PFSK-1 (cell line): ENCODE results near the gene C5orf63.

Experiments
- FOXP2 ChIP-seq: optimal IDR thresholded peaks from 2 replicates; pipeline ENCODE3; 2011; ENCODE audit warnings: borderline replicate concordance, control low read depth, inconsistent platforms; ENCODE audit not compliant: insufficient read depth; ENCODE audit errors: extremely low read length, extremely low read depth
- POLR2AphosphoS5 ChIP-seq: IDR thresholded peaks from 2 replicates; pipeline ENCODE4 v1.6.1; 2012; ENCODE audit warnings: low read depth, mild to moderate bottlenecking, control low read depth, low read length, moderate library complexity
- SIN3A ChIP-seq: IDR thresholded peaks from 2 replicates; pipeline ENCODE4 v1.6.1; 2012; ENCODE audit warnings: mild to moderate bottlenecking, low read length, moderate library complexity, borderline replicate concordance; ENCODE audit not compliant: insufficient read depth
- TAF1 ChIP-seq: IDR thresholded peaks from 2 replicates; pipeline ENCODE4 v1.6.1; 2012; ENCODE audit warnings: low read length, control low read depth, borderline replicate concordance; ENCODE audit not compliant: insufficient read depth
- TF ChIP-seq, protein P1 (sequence below), 2 experiments: IDR thresholded peaks; 2 replicates each; pipeline versions ENCODE4 v1.6.1 to v1.8.0; 2011 to 2012; ENCODE audit warnings: low read depth in 2 of 2, low read length in 2 of 2, control low read depth in 1 of 2, inconsistent platforms in 1 of 2, mild to moderate bottlenecking in 1 of 2, moderate library complexity in 1 of 2; ENCODE audit not compliant: insufficient read depth in 1 of 2

C5orf63 gene

DNA sequence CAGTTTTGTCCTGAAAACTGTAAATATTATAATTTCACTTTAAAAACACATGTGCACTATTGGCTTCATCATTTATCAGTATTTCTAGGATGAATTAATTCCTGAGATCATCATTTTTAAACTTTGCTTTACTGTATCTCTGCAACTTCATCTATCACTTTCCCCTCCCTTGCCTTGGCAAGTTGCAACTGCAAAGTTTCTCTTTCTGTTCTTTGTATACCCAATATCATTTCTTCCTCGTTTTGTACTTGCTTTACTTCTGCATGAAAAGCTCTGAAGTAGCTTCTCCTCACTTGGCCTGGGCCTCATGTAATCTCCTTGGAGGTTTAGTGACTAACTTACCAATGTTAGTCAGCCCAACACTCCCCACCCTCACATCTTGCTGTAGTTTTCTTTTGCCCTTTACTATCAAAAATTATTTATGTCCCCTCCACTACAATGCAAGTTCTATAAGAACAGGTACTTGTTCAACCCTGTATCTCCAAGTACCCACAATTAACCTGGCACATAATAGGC, 12.8 kb downstream of the C5orf63 start:
- TF ChIP-seq SIN3A: no peak
- TF ChIP-seq, protein P1, sequence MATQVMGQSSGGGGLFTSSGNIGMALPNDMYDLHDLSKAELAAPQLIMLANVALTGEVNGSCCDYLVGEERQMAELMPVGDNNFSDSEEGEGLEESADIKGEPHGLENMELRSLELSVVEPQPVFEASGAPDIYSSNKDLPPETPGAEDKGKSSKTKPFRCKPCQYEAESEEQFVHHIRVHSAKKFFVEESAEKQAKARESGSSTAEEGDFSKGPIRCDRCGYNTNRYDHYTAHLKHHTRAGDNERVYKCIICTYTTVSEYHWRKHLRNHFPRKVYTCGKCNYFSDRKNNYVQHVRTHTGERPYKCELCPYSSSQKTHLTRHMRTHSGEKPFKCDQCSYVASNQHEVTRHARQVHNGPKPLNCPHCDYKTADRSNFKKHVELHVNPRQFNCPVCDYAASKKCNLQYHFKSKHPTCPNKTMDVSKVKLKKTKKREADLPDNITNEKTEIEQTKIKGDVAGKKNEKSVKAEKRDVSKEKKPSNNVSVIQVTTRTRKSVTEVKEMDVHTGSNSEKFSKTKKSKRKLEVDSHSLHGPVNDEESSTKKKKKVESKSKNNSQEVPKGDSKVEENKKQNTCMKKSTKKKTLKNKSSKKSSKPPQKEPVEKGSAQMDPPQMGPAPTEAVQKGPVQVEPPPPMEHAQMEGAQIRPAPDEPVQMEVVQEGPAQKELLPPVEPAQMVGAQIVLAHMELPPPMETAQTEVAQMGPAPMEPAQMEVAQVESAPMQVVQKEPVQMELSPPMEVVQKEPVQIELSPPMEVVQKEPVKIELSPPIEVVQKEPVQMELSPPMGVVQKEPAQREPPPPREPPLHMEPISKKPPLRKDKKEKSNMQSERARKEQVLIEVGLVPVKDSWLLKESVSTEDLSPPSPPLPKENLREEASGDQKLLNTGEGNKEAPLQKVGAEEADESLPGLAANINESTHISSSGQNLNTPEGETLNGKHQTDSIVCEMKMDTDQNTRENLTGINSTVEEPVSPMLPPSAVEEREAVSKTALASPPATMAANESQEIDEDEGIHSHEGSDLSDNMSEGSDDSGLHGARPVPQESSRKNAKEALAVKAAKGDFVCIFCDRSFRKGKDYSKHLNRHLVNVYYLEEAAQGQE (IDR thresholded peaks at IDR 0.05; ENCODE audit: insufficient read depth in 1 of 2, low read depth in 2 of 2, low read length in 2 of 2): no peak
- TF ChIP-seq POLR2AphosphoS5: no peak
- no peak for TF ChIP-seq FOXP2
- no peak for TF ChIP-seq TAF1

DNA sequence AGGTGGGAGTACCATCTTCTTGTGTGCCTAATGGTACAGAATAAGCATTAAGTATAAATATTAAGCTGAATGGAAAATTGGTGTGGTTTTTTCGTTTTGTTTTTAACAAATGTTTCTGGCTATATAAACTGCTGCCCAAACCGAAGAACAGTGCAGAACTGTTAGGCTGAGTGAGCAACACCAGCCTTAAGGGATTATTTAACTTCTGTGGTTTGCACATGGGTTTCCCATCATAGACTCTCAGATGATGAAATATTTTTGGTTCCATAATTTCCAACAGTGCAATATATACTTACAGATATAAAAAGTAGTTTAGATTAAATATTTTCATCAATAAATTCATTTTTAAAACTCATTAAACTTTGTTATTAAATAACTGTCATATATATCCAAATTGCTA, 16.4 kb downstream of the C5orf63 start:
- TF ChIP-seq FOXP2: no peak
- TF ChIP-seq POLR2AphosphoS5: no peak
- no peak for TF ChIP-seq TAF1

DNA sequence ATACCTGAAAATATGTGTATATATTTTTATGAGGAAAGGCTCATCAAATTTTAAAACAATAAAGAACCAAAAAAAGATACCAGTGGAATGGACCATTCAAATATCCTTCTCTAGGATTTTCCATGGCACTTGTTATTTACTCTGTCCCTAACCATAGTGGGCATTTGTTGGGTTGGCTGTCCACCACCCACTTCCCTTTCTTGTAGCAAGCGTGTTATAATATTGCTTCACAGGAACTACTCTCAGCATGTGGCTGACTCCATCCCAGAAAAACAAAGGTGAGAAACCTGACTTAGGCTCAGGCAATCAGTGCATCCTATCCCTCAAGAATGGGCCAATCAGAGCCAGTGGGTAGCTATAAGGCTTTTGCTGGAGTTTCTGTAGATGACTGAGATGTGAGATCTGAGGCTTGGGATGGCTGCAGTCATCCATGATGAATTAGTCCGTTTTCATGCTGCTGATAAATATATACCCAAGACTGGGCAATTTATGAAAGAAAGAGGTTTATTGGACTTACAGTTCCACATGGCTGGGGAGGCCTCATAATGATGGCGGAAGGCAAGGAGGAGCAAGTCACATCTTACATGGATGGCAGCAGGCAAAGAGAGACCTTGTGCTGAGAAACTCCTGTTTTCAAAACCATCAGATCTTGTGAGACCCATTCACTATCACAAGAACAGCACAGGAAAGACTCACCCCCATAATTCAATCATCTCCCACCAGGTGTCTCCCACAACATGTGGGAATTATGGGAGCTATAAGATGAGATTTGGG, 17.2 kb downstream of the C5orf63 start:
- TF ChIP-seq, protein P1 (IDR thresholded peaks at IDR 0.05; ENCODE audit: insufficient read depth in 1 of 2, low read depth in 2 of 2, low read length in 2 of 2): no peak
- TF ChIP-seq FOXP2 (no peak), POLR2AphosphoS5 (no peak)

DNA sequence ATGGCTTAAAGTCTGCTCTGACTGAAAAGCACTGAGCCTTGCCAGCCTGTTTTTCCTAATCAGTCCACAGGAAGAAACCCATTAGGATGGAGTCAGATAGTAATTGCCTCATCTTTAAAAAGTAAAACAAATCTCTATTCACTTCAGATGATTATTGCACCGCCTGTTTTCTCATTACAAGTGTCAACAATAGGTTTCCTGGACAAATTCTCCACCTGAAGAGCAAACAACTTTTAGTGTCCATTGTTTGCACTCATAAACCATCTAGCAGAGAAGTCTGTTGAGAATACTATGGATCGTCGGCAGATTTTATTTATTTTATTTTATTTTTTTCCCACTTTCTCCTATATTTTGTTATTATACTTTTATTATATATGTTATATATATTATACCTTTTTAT, 20.3 kb downstream of the C5orf63 start:
- TF ChIP-seq TAF1 (no peak), POLR2AphosphoS5 (no peak), SIN3A (no peak), FOXP2 (no peak)
- TF ChIP-seq, protein P1 (IDR thresholded peaks at IDR 0.05; ENCODE audit: insufficient read depth in 1 of 2, low read depth in 2 of 2, low read length in 2 of 2): no peak

DNA sequence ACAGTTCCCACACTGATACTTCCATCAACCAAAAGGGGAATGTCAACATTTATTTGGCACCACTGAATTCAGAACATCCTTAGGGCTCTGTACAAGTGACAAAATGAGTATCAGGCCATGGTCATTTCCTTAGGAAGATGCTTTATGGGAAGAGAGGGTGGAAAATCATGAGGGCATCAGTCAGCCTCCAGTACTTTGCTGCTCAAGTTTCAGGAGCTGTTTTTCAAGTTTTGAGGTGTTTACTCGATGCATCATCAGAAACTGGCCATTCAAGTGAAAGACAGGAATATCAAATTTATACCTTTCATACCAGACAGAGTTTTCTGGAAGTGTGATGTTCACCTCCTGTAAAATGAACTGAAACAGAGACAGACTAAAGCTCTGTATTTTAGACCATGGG, 21.7 kb downstream of the C5orf63 start:
- TF ChIP-seq FOXP2 (no peak), SIN3A (no peak), TAF1 (no peak), POLR2AphosphoS5 (no peak)
- TF ChIP-seq, protein P1 (IDR thresholded peaks at IDR 0.05; ENCODE audit: insufficient read depth in 1 of 2, low read depth in 2 of 2, low read length in 2 of 2): no peak
